SK-N-SH (cell line): ENCODE measurements around the gene GRM5. TPM values are rescaled to one million over a fixed set of nuclear protein-coding genes. Genes with fewer than 3 reads are reported as not detected.
"Not testable (repeated sequence)": the region's sequence is repeated elsewhere in the genome, so short reads cannot be mapped to it uniquely, and the experiment has no call there.

Experiments used
- CTCF ChIA-PET: fragments of 300-600, 350-600 bp; formaldehyde crosslinking; extraction: SDS; loops from one replicate; lab custom pipeline; 2021; lab: Yijun Ruan, JAX
- POLR2A ChIA-PET: fragments of 350-600 bp; sonication (Branson Sonifier 250); formaldehyde crosslinking; extraction: SDS; loops from one replicate; lab custom pipeline; 2020; ENCODE audit warnings: antibody characterized with exemption, inconsistent platforms; lab: Yijun Ruan, JAX
- DNase-seq: peaks from one replicate; pipeline ENCODE4 v3.0.0; 2012
- H2AFZ ChIP-seq: fragments of 200-600 bp; sonication (generic); 2 replicates; pipeline ENCODE4 v1.8.1; 2016; ENCODE audit warnings: antibody characterized with exemption, mild to moderate bottlenecking, low read depth
- H3F3A ChIP-seq: fragments of 200-600 bp; sonication (generic); replicated peaks from 2 replicates; pipeline ENCODE3; 2016; ENCODE audit warnings: antibody characterized with exemption, mild to moderate bottlenecking; ENCODE audit not compliant: insufficient read depth
- H3K27ac ChIP-seq, 2 experiments: fragments of 200-500 bp in 1 of 2; fragments of 200-600 bp in 1 of 2; sonication (Bioruptor generic) in 1 of 2; sonication (generic), shearing (Covaris generic) in 1 of 2; 2 replicates each; pipeline versions ENCODE4 v1.5.1 to v1.6.1; 2014 to 2016; ENCODE audit warnings: low read depth in 2 of 2, inconsistent platforms in 1 of 2, low read length in 1 of 2, mild to moderate bottlenecking in 1 of 2, mixed read lengths in 1 of 2
- H3K27me3 ChIP-seq: fragments of 200-600 bp; sonication (generic), shearing (Covaris generic); 2 replicates; pipeline ENCODE4 v1.6.1; 2016; ENCODE audit warnings: mixed run types; ENCODE audit not compliant: insufficient read depth
- H3K36me3 ChIP-seq, 2 experiments: fragments of 200-500 bp in 1 of 2; fragments of 200-600 bp in 1 of 2; sonication (Bioruptor generic) in 1 of 2; sonication (generic) in 1 of 2; replicated peaks in 1 of 2; 2 replicates each; pipeline versions ENCODE3 to v1.5.1; 2014 to 2016; ENCODE audit warnings: low read length in 1 of 2, mild to moderate bottlenecking in 1 of 2; ENCODE audit not compliant: insufficient read depth in 2 of 2, control insufficient read depth in 1 of 2
- H3K4me1 ChIP-seq, 2 experiments: fragments of 200-500 bp in 1 of 2; fragments of 200-600 bp in 1 of 2; sonication (Bioruptor generic) in 1 of 2; sonication (generic), shearing (Covaris generic) in 1 of 2; 2 replicates each; pipeline versions ENCODE4 v1.5.1 to v1.6.1; 2014 to 2016; ENCODE audit warnings: low read depth in 1 of 2, low read length in 1 of 2, mixed run types in 1 of 2; ENCODE audit not compliant: insufficient read depth in 2 of 2, control insufficient read depth in 1 of 2
- H3K4me2 ChIP-seq: fragments of 200-600 bp; sonication (generic), shearing (Covaris generic); 2 replicates; pipeline ENCODE4 v1.6.1; 2017; ENCODE audit warnings: mixed run types
- H3K4me3 ChIP-seq, 2 experiments: fragments of 200-500 bp in 1 of 2; fragments of 200-600 bp in 1 of 2; sonication (Bioruptor generic) in 1 of 2; sonication (generic), shearing (Covaris generic) in 1 of 2; 2 replicates each; pipeline versions ENCODE4 v1.5.1 to v1.8.1; 2014 to 2016; ENCODE audit warnings: low read depth in 2 of 2, inconsistent platforms in 1 of 2, low read length in 1 of 2, mild to moderate bottlenecking in 1 of 2, mixed read lengths in 1 of 2, moderate library complexity in 1 of 2
- H3K79me2 ChIP-seq: fragments of 200-600 bp; sonication (generic); 2 replicates; pipeline ENCODE4 v1.8.1; 2017; ENCODE audit warnings: mild to moderate bottlenecking; ENCODE audit not compliant: insufficient read depth
- H3K9ac ChIP-seq: fragments of 200-600 bp; sonication (generic); 2 replicates; pipeline ENCODE4 v1.6.1; 2017; ENCODE audit warnings: mixed run types
- H3K9me2 ChIP-seq: fragments of 200-600 bp; sonication (generic); 2 replicates; pipeline ENCODE4 v1.6.1; 2017; ENCODE audit warnings: mixed run types
- H3K9me3 ChIP-seq: fragments of 200-600 bp; sonication (generic); 2 replicates; pipeline ENCODE4 v1.6.1; 2017; ENCODE audit warnings: mixed run types, mild to moderate bottlenecking, moderate library complexity
- H4K20me1 ChIP-seq: fragments of 200-600 bp; sonication (generic); 2 replicates; pipeline ENCODE4 v1.6.1; 2017; ENCODE audit warnings: mild to moderate bottlenecking, mixed run types; ENCODE audit not compliant: insufficient read depth
- EP300 ChIP-seq, 2 experiments: IDR thresholded peaks; 2 replicates each; pipeline versions ENCODE4 v1.4.0 to v1.6.1; 2012; ENCODE audit warnings: borderline replicate concordance in 1 of 2, low read depth in 1 of 2, low read length in 1 of 2
- FOSL2 ChIP-seq: IDR thresholded peaks from 2 replicates; pipeline ENCODE4 v1.4.0; 2012; ENCODE audit warnings: low read depth, mild to moderate bottlenecking, moderate library complexity, borderline replicate concordance
- GABPA ChIP-seq: IDR thresholded peaks from 2 replicates; pipeline ENCODE4 v1.4.0; 2012; ENCODE audit warnings: low read depth, mild to moderate bottlenecking
- IRF3 ChIP-seq: fragments of 150-350 bp; IDR thresholded peaks from 2 replicates; pipeline ENCODE4 v1.6.1; 2016; ENCODE audit warnings: mild to moderate bottlenecking, low read depth, low read length
- MAX ChIP-seq: IDR thresholded peaks from 2 replicates; pipeline ENCODE4 v1.4.0; 2012; ENCODE audit warnings: low read depth
- MEF2A ChIP-seq: IDR thresholded peaks from 2 replicates; pipeline ENCODE4 v1.4.0; 2012; ENCODE audit warnings: low read depth, borderline replicate concordance
- NFIC ChIP-seq: IDR thresholded peaks from 2 replicates; pipeline ENCODE4 v1.4.0; 2012; ENCODE audit warnings: borderline replicate concordance
- NRF1 ChIP-seq: IDR thresholded peaks from 2 replicates; pipeline ENCODE4 v1.6.1; 2012; ENCODE audit warnings: low read depth, mild to moderate bottlenecking, low read length
- RCOR1 ChIP-seq: fragments of 150-350 bp; IDR thresholded peaks from 2 replicates; pipeline ENCODE4 v1.6.1; 2017; ENCODE audit warnings: antibody characterized with exemption, low read length
- RXRA ChIP-seq: IDR thresholded peaks from 2 replicates; pipeline ENCODE4 v1.4.0; 2012; ENCODE audit warnings: low read depth, mild to moderate bottlenecking, borderline replicate concordance
- SMC3 ChIP-seq: IDR thresholded peaks from 2 replicates; pipeline ENCODE4 v1.6.1; 2012; ENCODE audit warnings: low read depth, low read length, improper control_type of control experiment
- USF1 ChIP-seq: IDR thresholded peaks from 2 replicates; pipeline ENCODE4 v1.4.0; 2012; ENCODE audit warnings: low read depth, borderline replicate concordance
- USF2 ChIP-seq: fragments of 150-350 bp; IDR thresholded peaks from 2 replicates; pipeline ENCODE4 v1.6.1; 2017; ENCODE audit warnings: antibody characterized with exemption, low read length, low read depth, borderline replicate concordance
- WGBS: methylation state at CpG from one replicate; pipeline ENCODE4 v1.1.6; 2017; ENCODE audit warnings: low lambda C conversion rate; 5-methylcytosine and 5-hydroxymethylcytosine counted together
- polyA plus RNA-seq, 3 experiments: library from polyadenylated mRNA; depleted of rRNA; stranded (reverse); fragments of >200 nt; gene quantifications; 2 replicates each; pipeline ENCODE4 v1.2.3, GENCODE V29; 2012

Gene GRM5
- polyA plus RNA-seq, 1 of the 3 experiments (the other 2 are of a cell fraction): not detected

GRCh38 chr11:88979641-88980040 lies 86.1 kb downstream of the GRM5 start:
- ChIA-PET CTCF (no interaction called here), POLR2A (no interaction called here)
- no peak for DNase-seq
- Histone ChIP-seq H3K9me3 (no peaks in the 10 kb centered on the region), H3K27me3 (no peaks in the 10 kb centered on the region), H3K4me3 (no peak overlapping the region), H3K4me1 (no peaks in the 10 kb centered on the region), H3K36me3 (no peaks in the 10 kb centered on the region), H2AFZ (peak overlapping the region; percentile 66), H3K4me2 (no peak overlapping the region), H3K79me2 (no peaks in the 10 kb centered on the region), H3K9ac (no peak overlapping the region), H3K9me2 (no peaks in the 10 kb centered on the region), H3K27ac (0 out of 4 replicates have a peak overlapping the region, but pooled peaks of 1 of the 2 experiments have one; percentile 12), H4K20me1 (no peaks in the 10 kb centered on the region), H3F3A (no peaks in the 10 kb centered on the region)
- no peak for TF ChIP-seq FOSL2
- TF ChIP-seq IRF3: no peak
- TF ChIP-seq USF2: no peak
- no peak for TF ChIP-seq MEF2A
- no peak for TF ChIP-seq RXRA
- no peak for TF ChIP-seq EP300 (IDR thresholded peaks at IDR 0.05; ENCODE audit: borderline replicate concordance in 1 of 2, low read depth in 1 of 2, low read length in 1 of 2)
- no peak for TF ChIP-seq NFIC
- TF ChIP-seq SMC3: no peak
- no peak for TF ChIP-seq GABPA
- TF ChIP-seq USF1: no peak
- no peak for TF ChIP-seq NRF1
- no peak for TF ChIP-seq RCOR1
- TF ChIP-seq MAX: no peak
- 3% methylated on average over 2 of the region's 2 CpGs for WGBS

- not testable (repeated sequence) for DNase-seq, H3K36me3 ChIP-seq, H2AFZ ChIP-seq
Measured at GRCh38 chr11:88978992-88979391, 86.8 kb downstream of the GRM5 start.

GRCh38 chr11:88975441-88975840 lies 90.3 kb downstream of the GRM5 start:
- H3K27me3 ChIP-seq, H3K4me1 ChIP-seq, H3F3A ChIP-seq, CTCF ChIA-PET, H3K4me3 ChIP-seq, H3K4me2 ChIP-seq, H3K9me3 ChIP-seq, DNase-seq, POLR2A ChIA-PET, H2AFZ ChIP-seq, H3K36me3 ChIP-seq, H3K27ac ChIP-seq, H3K9ac ChIP-seq, H3K79me2 ChIP-seq, H4K20me1 ChIP-seq, H3K9me2 ChIP-seq: not testable (repeated sequence)

More at GRCh38 chr11:88978992-88979391, 86.8 kb downstream of the GRM5 start:
- H3K4me1 ChIP-seq, H4K20me1 ChIP-seq, H3K9me3 ChIP-seq, H3K4me2 ChIP-seq, H3K79me2 ChIP-seq, H3K27ac ChIP-seq, H3F3A ChIP-seq, CTCF ChIA-PET, POLR2A ChIA-PET, H3K27me3 ChIP-seq, H3K9me2 ChIP-seq, H3K9ac ChIP-seq, H3K4me3 ChIP-seq: not testable (repeated sequence)
- WGBS: 15% methylated on average over 3 of the region's 3 CpGs
